BLaER1 treated with 17β-estradiol and CSF1 and Interleukin-3, amounts not matched to agents 10 nM and 100 nM (cell line): ENCODE results near the gene SERPINF2.
"Not testable (repeated sequence)": the region's sequence is repeated elsewhere in the genome, so short reads cannot be mapped to it uniquely, and the experiment has no call there.

Experiments
- H3K27ac ChIP-seq, 11 experiments: shearing (Covaris generic); formaldehyde crosslinking; 2 replicates each; pipeline ENCODE4 v1.8.1; 2022
- H3K27me3 ChIP-seq, 11 experiments: shearing (Covaris generic); formaldehyde crosslinking; 2 replicates each; pipeline ENCODE4 v1.8.1; 2022
- H3K36me3 ChIP-seq, 11 experiments: shearing (Covaris generic); formaldehyde crosslinking; 2 replicates each; pipeline ENCODE4 v1.8.1; 2022
- H3K4me1 ChIP-seq, 10 experiments: shearing (Covaris generic); formaldehyde crosslinking; 2 replicates each; pipeline ENCODE4 v1.8.1; 2022
- H3K4me2 ChIP-seq, 11 experiments: shearing (Covaris generic); formaldehyde crosslinking; 2 replicates each; pipeline ENCODE4 v1.8.1; 2022
- H3K4me3 ChIP-seq, 10 experiments: shearing (Covaris generic); formaldehyde crosslinking; 2 replicates each; pipeline ENCODE4 v1.8.1; 2022
- H3K9ac ChIP-seq, 11 experiments: shearing (Covaris generic); formaldehyde crosslinking; 2 replicates each; pipeline ENCODE4 v1.8.1; 2022
- H3K9me3 ChIP-seq, 11 experiments: shearing (Covaris generic); formaldehyde crosslinking; replicated peaks in 1 of 11; 2 replicates each; pipeline ENCODE4 v1.8.1; 2022
- H4K20me1 ChIP-seq, 11 experiments: shearing (Covaris generic); formaldehyde crosslinking; 2 replicates each; pipeline ENCODE4 v1.8.1; 2022
- Cebpa-rat ChIP-seq, 11 experiments: shearing (Covaris generic); IDR thresholded peaks; 2 replicates each; pipeline ENCODE4 v1.8.1; 2022

The SERPINF2 gene

GRCh38 chr17:1792495-1793446 lies 50.1 kb downstream of the SERPINF2 start:
- TF ChIP-seq Cebpa-rat (IDR thresholded peaks at IDR 0.05): no peak
- H3K9me3 ChIP-seq: no peaks in the 10 kb centered on the region
- peak overlapping the region in 3 of 11 experiments; percentile 7 to 21 (median 9); a peak in 4 of 22 replicates for H3K9ac ChIP-seq
- peaks cover 14 to 48% (median 29%) of the 10 kb centered on the region in 10 experiments for H3K4me1 ChIP-seq
- H3K27ac ChIP-seq: peak overlapping the region in 4 of 11 experiments; percentile 34 to 53 (median 44); a peak in 7 of 22 replicates
- peaks cover 0 to 6% (median 0%) of the 10 kb centered on the region in 11 experiments; a peak in 1 of 22 replicates for H4K20me1 ChIP-seq
- H3K36me3 ChIP-seq: peaks cover 0 to 34% (median 12%) of the 10 kb centered on the region in 11 experiments; a peak in 14 of 22 replicates
- no peaks in the 10 kb centered on the region for H3K27me3 ChIP-seq
- H3K4me3 ChIP-seq: no peak overlapping the region
- H3K4me2 ChIP-seq: peak overlapping the region in 8 of 11 experiments; percentile 12 to 39 (median 24); a peak in 10 of 22 replicates

DNA sequence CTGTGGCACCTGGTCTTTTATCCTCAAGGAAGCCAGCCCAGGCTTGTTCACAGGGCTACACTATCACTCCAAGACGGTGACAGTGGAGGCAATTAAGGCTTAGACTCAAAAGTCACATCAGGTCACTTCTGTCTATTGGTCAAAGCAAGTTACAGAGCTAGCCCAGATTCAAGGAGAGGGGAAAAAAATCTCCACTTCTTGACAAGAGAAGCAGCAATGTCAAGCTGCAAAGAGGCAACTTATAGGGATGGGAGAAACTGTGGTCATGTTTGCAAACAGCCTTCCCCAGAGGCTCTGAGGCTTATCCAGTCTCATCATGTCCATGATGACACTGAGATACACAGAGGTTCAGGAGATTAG lies 50.8 kb downstream of the SERPINF2 start:
- H3K27ac ChIP-seq: peak overlapping the region in 3 of 11 experiments; percentile 42 to 53 (median 45); a peak in 6 of 22 replicates

GRCh38 chr17:1796800-1797199 lies 54.1 kb downstream of the SERPINF2 start:
- H3K4me3 ChIP-seq: no peak overlapping the region
- peak overlapping the region in 9 of 11 experiments; percentile 4 to 70 (median 38); a peak in 14 of 22 replicates for H3K4me2 ChIP-seq
- H3K36me3 ChIP-seq: peaks cover 21 to 59% (median 37%) of the 10 kb centered on the region in 11 experiments
- H3K27ac ChIP-seq: peak overlapping the region in 3 of 11 experiments; percentile 15 to 66 (median 49); a peak in 5 of 22 replicates
- peak overlapping the region in 1 of 11 experiments; percentile 52; a peak in 1 of 22 replicates for H3K9ac ChIP-seq
- peaks cover 0 to 9% (median 0%) of the 10 kb centered on the region in 11 experiments; a peak in 1 of 22 replicates for H4K20me1 ChIP-seq
- H3K4me1 ChIP-seq: peaks cover 13 to 39% (median 31%) of the 10 kb centered on the region in 10 experiments; a peak in 19 of 20 replicates
- no peaks in the 10 kb centered on the region for H3K9me3 ChIP-seq
- no peak for TF ChIP-seq Cebpa-rat (IDR thresholded peaks at IDR 0.05)
- no peaks in the 10 kb centered on the region for H3K27me3 ChIP-seq

More for the DNA sequence above, 50.8 kb downstream of the SERPINF2 start:
- H3K4me3 ChIP-seq: no peak overlapping the region
- no peak for TF ChIP-seq Cebpa-rat (IDR thresholded peaks at IDR 0.05)
- H3K4me2 ChIP-seq: peak overlapping the region in 9 of 11 experiments; percentile 12 to 39 (median 17); a peak in 9 of 22 replicates
- H3K4me1 ChIP-seq: peaks cover 13 to 49% (median 31%) of the 10 kb centered on the region in 10 experiments; a peak in 19 of 20 replicates
- peak overlapping the region in 3 of 11 experiments; percentile 7 to 21 (median 9); a peak in 2 of 22 replicates for H3K9ac ChIP-seq
- no peaks in the 10 kb centered on the region for H3K27me3 ChIP-seq
- H3K36me3 ChIP-seq: peaks cover 4 to 32% (median 14%) of the 10 kb centered on the region in 11 experiments; a peak in 15 of 22 replicates
- H3K9me3 ChIP-seq: no peaks in the 10 kb centered on the region
- H4K20me1 ChIP-seq: peaks cover 0 to 9% (median 0%) of the 10 kb centered on the region in 11 experiments; a peak in 1 of 22 replicates

DNA sequence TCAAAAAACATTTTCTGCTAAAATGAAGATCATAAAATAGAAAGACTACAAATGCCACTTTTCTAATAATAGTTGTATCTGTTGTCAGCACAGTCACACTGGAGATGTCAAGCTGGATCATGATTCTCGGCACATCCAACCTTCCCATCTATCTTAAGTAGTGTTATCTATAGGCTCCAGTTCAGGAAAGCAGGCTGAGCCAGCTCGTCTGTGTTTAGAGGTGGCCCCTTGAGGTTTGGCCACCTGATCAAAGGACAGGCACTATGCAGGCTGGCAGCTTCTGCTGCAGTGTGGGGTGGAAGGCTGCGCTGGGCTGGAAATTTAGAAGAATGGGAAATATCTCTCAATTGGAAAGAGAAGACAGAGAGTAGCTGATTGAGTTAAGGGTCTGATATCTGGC lies 54.7 kb downstream of the SERPINF2 start:
- Histone ChIP-seq H3K4me1 (peaks cover 13 to 33% (median 29%) of the 10 kb centered on the region in 10 experiments; a peak in 19 of 20 replicates), H3K27ac (peak overlapping the region in 1 of 11 experiments; percentile 66; a peak in 1 of 22 replicates), H4K20me1 (peaks cover 0 to 9% (median 0%) of the 10 kb centered on the region in 11 experiments; a peak in 1 of 22 replicates), H3K36me3 (peaks cover 21 to 64% (median 42%) of the 10 kb centered on the region in 11 experiments), H3K9me3 (no peaks in the 10 kb centered on the region), H3K4me3 (no peak overlapping the region), H3K9ac (peak overlapping the region in 3 of 11 experiments; percentile 36 to 48 (median 44); a peak in 1 of 22 replicates), H3K4me2 (peak overlapping the region in 9 of 11 experiments; percentile 13 to 70 (median 38); a peak in 15 of 22 replicates), H3K27me3 (no peaks in the 10 kb centered on the region)
- TF ChIP-seq Cebpa-rat (IDR thresholded peaks at IDR 0.05): no peak

DNA sequence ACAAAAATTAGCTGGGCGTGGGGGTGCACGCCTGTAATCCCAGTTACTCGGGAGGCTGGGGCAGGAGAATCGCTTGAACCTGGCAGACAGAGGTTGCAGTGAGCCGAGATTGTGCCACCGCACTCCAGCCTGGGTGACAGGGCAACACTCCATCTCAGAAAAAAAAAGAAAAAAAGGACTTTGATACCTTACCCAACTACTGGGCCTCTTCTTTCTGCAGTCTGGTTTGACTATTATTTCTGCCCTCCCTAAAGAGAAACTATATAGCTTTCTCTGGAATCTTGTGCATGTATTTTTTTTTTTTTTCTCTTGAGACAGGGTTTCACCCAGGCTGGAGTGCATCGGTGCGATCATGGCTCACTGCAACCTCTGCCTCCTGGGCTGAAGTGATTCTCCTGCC lies 55.2 kb downstream of the SERPINF2 start:
- H3K4me2 ChIP-seq: peak overlapping the region in 7 of 11 experiments; percentile 24 to 70 (median 50); a peak in 9 of 22 replicates
- H3K9ac ChIP-seq, H3K4me3 ChIP-seq, H3K27me3 ChIP-seq, H4K20me1 ChIP-seq, H3K9me3 ChIP-seq, H3K27ac ChIP-seq: not testable (repeated sequence)
- H3K4me1 ChIP-seq: peaks cover 13 to 33% (median 27%) of the 10 kb centered on the region in 10 experiments; a peak in 19 of 20 replicates
- H3K36me3 ChIP-seq: peaks cover 24 to 69% (median 45%) of the 10 kb centered on the region in 11 experiments

- no peak overlapping the region for H3K4me3 ChIP-seq
- H3K9me3 ChIP-seq: no peaks in the 10 kb centered on the region
- H4K20me1 ChIP-seq: peaks cover 0 to 9% (median 0%) of the 10 kb centered on the region in 11 experiments; a peak in 1 of 22 replicates
- no peaks in the 10 kb centered on the region for H3K27me3 ChIP-seq
- TF ChIP-seq Cebpa-rat (IDR thresholded peaks at IDR 0.05): no peak
- no peak overlapping the region for H3K4me2 ChIP-seq
- no peak overlapping the region for H3K27ac ChIP-seq
- no peak overlapping the region; a peak in 1 of 22 replicates for H3K9ac ChIP-seq
- peaks cover 13 to 29% (median 23%) of the 10 kb centered on the region in 10 experiments; a peak in 18 of 20 replicates for H3K4me1 ChIP-seq
- H3K36me3 ChIP-seq: peaks cover 40 to 87% (median 65%) of the 10 kb centered on the region in 11 experiments
These were observed 57.6 kb downstream of the SERPINF2 start for GRCh38 chr17:1800240-1800639.

DNA sequence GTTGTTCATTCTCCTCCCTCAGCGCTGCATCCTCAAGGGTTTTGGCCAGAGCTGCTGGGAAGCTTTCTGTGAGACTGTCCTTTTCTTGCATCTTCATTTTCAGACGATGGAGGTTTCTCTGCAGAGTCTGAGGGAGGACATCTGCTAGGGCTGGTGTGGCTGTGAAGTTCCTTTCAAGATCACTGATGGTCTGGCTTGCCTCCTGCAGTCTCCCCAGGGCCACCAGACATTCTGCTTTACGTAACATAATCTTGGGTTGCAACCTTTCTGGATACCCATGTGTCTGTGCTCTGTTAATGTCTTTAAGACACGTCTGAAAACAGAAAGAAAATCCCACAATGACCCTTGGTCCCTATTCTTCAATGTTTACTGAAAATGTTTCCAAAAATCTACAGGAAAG lies 58.0 kb downstream of the SERPINF2 start:
- Histone ChIP-seq H3K36me3 (peaks cover 40 to 86% (median 65%) of the 10 kb centered on the region in 11 experiments), H3K4me1 (peaks cover 13 to 29% (median 23%) of the 10 kb centered on the region in 10 experiments; a peak in 18 of 20 replicates), H3K27me3 (no peaks in the 10 kb centered on the region), H3K9me3 (no peaks in the 10 kb centered on the region), H3K9ac (0 out of 22 replicates have a peak overlapping the region, but pooled peaks of 1 of the 11 experiments have one; percentile 3), H3K4me2 (no peak overlapping the region), H3K27ac (no peak overlapping the region), H4K20me1 (peaks cover 0 to 9% (median 0%) of the 10 kb centered on the region in 11 experiments; a peak in 1 of 22 replicates), H3K4me3 (no peak overlapping the region)
- no peak for TF ChIP-seq Cebpa-rat (IDR thresholded peaks at IDR 0.05)

DNA sequence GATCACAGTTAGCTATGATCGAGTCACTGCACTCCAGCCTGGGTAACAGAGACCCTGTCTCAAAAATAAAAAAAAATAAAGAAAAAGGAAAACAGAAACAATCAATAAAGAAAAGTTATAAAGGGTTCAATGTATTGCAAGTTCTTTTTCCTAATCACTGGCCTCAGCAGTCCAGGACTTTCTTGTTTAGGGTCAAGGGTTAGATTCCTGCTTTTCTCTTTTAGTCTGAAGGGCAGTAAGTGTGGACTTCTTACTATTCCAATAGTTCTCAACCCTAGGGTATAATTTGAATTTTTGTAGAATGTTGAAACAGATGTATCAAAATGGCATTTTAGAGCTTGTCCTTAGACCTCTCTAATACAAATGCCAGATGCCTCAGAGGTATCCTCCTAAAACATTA lies 59.8 kb downstream of the SERPINF2 start:
- peaks cover 0 to 7% (median 0%) of the 10 kb centered on the region in 11 experiments; a peak in 1 of 22 replicates for H4K20me1 ChIP-seq
- H3K27ac ChIP-seq: peak overlapping the region in 2 of 11 experiments; percentile 11 to 26; a peak in 2 of 22 replicates
- peak overlapping the region in 3 of 11 experiments; percentile 19 to 33 (median 28); a peak in 4 of 22 replicates for H3K4me2 ChIP-seq
- H3K27me3 ChIP-seq: no peaks in the 10 kb centered on the region
- H3K4me1 ChIP-seq: peaks cover 3 to 17% (median 14%) of the 10 kb centered on the region in 10 experiments; a peak in 18 of 20 replicates
- H3K36me3 ChIP-seq: peaks cover 38 to 87% (median 66%) of the 10 kb centered on the region in 11 experiments
- H3K9me3 ChIP-seq: no peaks in the 10 kb centered on the region
- no peak for TF ChIP-seq Cebpa-rat (IDR thresholded peaks at IDR 0.05)
- no peak overlapping the region for H3K9ac ChIP-seq
- H3K4me3 ChIP-seq: no peak overlapping the region
